Measurements from ENCODE around the gene HDAC1.

Gene HDAC1

DNA sequence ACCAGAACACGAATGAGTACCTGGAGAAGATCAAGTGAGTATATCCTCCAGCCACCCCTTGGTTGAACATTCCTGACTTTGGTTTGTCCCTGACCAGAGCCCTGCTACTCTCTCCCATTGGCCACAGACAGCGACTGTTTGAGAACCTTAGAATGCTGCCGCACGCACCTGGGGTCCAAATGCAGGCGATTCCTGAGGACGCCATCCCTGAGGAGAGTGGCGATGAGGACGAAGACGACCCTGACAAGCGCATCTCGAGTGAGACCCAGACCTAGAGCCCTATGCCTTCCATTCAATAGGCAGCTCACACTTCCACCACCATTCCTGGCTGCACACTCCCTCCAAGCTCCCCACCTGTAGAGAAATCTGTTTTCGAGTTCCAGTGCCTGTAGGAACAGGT lies 39.7 kb downstream of the HDAC1 start:
- no peak for DNase-seq

GRCh38 chr1:32332290-32333079 lies 40.6 kb downstream of the HDAC1 start:
- no peak for DNase-seq

DNA sequence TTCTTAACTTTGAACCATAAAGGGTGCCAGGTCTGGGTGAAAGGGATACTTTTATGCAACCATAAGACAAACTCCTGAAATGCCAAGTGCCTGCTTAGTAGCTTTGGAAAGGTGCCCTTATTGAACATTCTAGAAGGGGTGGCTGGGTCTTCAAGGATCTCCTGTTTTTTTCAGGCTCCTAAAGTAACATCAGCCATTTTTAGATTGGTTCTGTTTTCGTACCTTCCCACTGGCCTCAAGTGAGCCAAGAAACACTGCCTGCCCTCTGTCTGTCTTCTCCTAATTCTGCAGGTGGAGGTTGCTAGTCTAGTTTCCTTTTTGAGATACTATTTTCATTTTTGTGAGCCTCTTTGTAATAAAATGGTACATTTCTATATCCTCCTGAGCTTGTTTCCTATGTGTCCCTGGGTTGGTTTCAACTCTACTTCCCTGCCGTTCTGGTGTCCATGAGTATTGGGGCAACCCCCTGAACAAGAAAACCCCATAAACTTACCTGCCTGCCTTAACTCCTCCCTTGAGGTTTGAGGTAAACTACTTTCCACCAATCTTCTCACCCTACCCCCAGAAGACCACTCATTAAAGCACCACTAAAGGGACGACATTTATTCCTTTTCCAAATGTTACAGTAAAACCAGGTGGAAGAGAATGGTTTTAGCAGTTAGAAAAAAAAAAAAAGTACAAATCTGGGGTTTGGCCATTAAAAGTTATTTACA lies 41.5 kb downstream of the HDAC1 start:
- no peak for DNase-seq

DNA sequence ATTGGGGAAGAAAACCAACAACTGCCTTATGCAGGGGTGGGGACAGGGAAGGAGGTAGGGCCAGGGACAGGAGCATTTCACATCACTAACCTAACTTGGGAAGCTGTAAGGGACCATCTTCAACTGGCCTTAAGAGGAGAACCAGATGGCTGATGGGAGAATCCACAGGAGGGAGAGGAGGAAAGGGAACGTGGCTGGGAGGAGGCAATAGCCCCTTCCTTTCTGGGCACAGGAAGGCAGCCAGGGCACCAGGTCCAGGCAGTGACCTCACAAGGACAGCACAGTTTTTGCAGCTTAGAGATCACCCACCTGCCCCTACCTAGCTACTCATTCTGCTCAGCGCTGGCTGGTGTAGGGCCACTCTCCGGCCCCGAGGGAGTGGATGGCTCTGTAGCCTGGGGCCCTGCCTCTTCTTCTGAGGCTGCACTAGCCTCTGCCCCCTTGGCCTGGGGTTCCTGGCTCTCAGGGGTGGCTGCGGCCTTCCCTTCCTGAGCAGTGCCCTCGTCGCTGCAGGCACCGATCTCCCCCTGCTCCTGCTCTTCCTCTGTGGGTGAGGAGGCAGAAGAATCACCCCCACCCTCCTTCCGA lies 42.5 kb downstream of the HDAC1 start:
- DNase-seq = no peak

- DNase-seq = peak; percentile 65
Observed at GRCh38 chr1:32334864-32335534, 43.1 kb downstream of the HDAC1 start.

DNA sequence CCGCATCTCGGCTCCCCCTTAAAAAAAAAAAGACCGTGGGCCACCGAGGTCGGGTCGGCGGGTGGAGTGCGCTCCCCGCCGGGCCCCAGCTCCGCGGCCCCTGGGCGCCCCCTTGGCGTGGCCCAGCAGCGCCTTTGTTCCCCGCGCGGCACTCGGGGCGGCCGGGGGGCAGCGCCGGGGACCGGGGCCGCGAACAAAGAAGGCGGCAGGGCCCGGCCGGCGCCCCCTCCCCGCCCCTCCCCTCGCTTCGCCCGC lies 43.6 kb downstream of the HDAC1 start:
- no peak for DNase-seq

DNA sequence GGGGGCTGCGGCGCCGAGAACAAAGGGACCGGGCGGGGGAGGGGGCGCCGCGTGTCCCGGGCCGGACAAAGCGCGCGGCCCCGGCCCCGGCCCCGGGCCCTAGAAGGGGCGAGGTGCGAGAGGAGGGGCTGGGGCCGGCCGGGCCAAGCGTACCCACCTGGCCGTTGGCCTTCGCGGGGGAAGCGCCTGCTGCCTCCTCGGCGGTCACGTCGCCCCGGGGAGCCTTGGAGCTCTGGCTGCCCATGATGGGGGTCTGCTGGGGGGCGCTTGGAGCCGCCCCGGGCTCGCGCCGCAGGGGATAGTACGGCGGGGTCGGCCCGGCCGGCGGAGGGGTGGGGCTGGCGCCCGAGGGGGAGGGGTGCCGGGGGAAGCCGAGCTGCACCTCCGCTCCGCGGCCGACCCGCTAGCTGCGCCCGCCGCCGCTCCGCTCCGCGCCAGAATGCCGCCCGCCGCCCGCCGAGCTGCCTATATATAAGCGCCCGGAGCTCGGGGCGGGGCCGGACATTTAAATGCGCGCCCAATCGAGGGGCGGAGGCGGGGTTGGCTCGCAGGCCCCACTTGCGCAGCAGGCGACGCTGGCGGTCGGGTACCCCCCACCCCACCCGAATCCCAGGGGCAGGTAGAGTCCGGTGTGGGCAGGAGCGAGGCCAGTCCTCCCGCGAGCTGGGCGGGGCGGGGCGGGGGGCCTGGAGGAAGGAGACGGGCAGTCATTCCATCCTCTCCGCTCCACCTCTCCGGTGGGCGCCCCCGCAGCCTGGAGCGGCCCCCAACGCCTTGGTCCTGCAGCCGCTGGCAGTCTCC lies 44.1 kb downstream of the HDAC1 start, which contains the start of gene MARCKSL1:
TSS of gene MARCKSL1 (minus strand) at position 444 of the 801 bp plus-strand sequence. CDS start at position 244, 200 bp downstream.
- DNase-seq = peak; percentile 86

GRCh38 chr1:32336591-32336932 lies 44.7 kb downstream of the HDAC1 start:
- DNase-seq = no peak

- DNase-seq = peak; percentile 37
Observed at GRCh38 chr1:32336963-32337675, 45.2 kb downstream of the HDAC1 start.

- DNase-seq = peak; percentile 17
Observed at GRCh38 chr1:32337855-32338636, 46.2 kb downstream of the HDAC1 start.

DNA sequence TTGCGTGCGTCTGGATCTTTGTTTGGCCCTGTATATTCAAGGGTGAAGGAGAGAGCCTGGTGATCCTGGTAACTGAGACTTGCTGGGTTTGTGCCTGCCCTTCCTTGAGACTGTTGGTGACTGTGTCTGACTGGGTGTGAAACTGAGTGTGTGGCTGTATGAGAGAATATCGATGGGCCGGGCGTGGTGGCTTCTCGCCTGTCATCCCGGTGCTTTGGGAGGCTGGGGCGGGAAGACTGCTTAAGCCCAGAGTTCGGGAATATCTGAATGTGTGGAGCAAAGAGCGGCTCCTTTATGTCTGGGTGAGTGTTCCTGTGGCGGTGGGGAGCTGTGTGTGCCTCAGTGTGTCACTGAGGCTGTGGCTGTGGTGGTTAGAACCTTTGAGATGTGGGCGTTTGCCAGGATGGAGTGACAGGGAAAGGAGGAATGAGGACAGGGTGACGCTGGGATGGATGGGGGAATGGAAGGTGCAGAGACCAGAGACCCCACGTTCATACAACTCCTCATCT lies 46.8 kb downstream of the HDAC1 start:
- no peak for DNase-seq

GRCh38 chr1:32339363-32339978 lies 47.6 kb downstream of the HDAC1 start:
- no peak for DNase-seq

GRCh38 chr1:32341186-32341757 lies 49.4 kb downstream of the HDAC1 start:
- DNase-seq = no peak

DNA sequence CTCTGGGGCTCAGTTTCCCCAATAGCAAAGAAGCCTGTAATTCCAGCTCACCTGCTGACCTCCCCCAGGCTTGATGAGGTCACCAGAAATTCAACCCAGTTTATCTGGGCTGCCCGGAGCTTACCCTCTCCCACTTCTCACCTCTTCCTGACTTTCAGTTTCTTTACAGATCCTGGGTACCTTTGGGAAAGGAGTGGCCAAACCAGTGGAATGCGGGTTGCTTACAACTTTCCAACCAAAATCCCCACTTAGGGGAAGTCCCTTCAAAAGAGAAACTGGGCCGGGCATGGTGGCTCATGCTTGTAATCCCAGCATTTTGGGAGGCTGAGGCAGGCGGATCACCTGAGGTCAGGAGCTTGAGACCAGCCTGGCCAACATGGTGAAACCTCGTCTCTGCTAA lies 50.1 kb downstream of the HDAC1 start:
- DNase-seq = no peak

GRCh38 chr1:32342704-32343103 lies 50.8 kb downstream of the HDAC1 start:
- DNase-seq = no peak

DNA sequence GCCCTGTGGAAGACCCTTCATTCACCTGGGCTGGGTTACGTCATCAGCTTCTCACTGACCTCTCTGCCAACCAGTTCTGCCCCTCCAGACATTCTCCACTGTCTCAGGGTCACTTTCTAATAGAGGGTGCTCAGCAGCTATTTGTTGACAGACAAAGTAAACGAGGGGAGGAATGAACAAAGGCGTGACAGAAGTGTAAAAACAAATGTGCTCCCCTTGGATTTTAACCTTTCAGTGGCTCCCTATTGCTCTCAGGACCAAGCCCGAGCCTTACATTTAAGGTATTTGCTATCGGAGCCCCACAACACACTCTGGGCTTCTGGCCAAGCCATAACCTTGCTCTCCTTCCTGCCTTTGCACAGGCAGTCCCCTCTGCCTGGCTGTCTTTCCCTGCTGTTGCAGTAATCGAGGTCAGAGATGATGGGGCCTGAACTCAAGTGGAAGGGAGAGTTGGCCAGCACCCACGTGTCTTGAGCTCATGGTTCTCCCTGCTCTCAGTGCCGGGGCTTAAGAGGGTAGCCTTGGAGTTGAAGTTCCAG lies 53.5 kb downstream of the HDAC1 start:
- DNase-seq = peak; percentile 39

DNA sequence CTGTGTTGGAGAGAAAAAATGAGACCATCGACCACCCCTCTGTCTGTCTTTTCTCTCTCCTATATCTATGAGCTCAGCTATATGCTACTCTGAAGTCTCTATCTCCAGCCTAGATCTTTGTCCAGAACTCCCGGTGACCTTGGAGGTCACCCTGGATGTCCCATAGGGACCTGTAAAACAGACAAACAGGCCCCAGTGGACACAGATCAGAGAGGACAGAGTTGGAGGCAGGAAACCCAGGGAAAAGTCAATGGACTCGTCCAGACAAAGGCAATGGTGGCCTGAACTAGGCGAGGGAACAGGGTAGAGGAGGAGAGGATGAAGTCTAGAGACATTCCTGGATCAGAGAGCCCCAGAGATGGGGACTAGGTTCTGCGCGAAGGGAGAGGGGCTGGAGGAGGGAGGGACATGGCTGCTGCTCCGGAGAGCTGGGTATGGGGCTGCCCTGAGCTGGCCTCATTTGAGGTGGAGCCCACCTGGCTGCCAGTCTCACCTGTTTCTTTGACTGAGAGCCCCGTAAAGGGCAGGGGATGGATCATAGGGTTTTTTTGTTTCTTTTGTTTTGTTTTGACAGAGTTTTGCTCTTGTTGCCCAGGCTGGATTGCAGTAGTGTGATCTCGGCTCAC lies 54.8 kb downstream of the HDAC1 start:
- DNase-seq = no peak

DNA sequence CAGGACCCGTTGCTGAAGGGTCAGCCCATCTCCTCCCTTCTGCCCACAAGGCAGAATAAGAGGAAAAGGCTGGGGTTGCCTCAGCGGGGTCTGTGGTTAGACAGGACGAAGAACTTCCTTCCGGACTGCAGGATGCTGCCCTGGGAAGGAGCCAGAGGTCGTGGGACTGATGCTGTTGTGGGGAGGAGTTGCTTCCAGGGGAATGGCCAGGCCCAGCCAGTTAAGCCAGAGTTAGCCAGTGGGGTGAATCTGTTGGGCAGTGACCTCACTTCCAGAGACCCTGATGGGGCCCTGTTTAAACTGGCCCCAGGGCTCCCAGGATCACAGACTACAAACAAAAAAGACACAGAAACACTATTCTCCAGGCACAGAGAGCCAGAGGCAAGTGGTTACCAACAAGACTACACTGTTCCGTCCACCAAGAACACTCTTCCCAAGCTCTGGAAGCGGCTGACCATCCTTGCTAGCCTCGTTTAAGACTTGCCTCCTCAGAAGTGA lies 57.4 kb downstream of the HDAC1 start:
- no peak for DNase-seq

- no peak for DNase-seq
Observed at GRCh38 chr1:32350785-32351398, 59.0 kb downstream of the HDAC1 start.

All from activated gamma-delta T cell treated with Interleukin-2 at 50 U/mL for 16 hours (primary cell).